Measurements from ENCODE around the gene COG3.
"Not testable (repeated sequence)": the region's sequence is repeated elsewhere in the genome, so short reads cannot be mapped to it uniquely, and the experiment has no call there.

The COG3 gene, protein sequence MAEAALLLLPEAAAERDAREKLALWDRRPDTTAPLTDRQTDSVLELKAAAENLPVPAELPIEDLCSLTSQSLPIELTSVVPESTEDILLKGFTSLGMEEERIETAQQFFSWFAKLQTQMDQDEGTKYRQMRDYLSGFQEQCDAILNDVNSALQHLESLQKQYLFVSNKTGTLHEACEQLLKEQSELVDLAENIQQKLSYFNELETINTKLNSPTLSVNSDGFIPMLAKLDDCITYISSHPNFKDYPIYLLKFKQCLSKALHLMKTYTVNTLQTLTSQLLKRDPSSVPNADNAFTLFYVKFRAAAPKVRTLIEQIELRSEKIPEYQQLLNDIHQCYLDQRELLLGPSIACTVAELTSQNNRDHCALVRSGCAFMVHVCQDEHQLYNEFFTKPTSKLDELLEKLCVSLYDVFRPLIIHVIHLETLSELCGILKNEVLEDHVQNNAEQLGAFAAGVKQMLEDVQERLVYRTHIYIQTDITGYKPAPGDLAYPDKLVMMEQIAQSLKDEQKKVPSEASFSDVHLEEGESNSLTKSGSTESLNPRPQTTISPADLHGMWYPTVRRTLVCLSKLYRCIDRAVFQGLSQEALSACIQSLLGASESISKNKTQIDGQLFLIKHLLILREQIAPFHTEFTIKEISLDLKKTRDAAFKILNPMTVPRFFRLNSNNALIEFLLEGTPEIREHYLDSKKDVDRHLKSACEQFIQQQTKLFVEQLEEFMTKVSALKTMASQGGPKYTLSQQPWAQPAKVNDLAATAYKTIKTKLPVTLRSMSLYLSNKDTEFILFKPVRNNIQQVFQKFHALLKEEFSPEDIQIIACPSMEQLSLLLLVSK
- total RNA-seq, result 67.9 reads per million, percentile 75 among the genes with 10 or more reads in this experiment

DNA sequence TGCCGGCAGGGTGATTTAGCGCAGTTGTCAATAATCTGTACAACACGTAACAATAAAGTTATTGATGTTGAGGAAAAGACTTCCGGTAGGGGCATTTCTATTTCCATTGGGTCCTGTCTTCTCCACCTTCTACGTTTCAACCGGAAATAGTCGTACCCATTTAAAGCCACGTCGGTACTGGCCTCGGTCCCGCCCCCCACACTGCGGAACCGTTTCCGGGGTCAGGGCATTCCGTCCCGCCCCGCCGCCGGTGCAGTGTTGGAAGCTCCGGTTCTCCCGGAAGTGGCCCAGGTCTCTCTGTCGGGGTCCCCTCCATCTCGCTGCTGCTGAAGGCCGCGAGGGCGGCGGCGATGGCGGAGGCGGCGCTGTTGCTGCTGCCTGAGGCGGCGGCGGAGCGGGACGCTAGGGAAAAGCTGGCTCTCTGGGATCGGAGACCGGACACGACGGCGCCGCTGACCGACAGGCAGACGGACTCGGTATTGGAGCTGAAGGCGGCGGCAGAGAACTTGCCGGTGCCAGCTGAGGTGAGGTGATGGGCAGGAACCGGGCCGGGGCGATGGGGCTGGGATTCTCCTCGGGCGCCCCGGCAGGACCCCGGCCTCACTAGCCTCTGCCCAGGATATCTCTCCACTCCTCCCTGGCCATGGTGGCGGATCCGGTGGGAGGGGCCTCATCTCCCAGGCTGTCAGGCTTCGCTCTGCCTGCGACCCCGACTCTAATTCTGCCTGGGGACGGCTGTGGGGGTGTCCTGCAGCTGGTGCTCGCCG, at the start of gene COG3:
TSS of gene COG3 (plus strand) at position 253 of the 767 bp plus-strand sequence. CDS start at position 351, 98 bp downstream.
- peak; percentile 95 for DNase-seq

DNA sequence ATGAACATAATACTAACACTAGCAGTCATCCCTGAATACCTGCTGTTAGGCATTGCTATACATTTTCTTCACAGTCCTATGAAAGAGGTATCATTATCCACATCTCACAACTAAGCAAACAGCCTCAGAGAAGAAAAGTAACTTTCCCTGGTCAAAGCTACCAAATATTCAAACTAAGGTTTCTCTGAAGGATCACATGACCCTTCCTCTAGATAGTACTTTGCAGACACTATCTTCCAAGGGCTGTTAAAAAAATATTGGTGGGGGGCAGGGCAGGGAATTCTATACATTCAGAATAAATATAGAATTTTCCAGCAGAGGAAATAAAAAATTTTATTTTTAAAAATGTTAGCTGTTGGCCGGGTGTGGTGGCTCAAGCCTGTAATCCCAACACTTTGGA, 49.6 kb upstream of the COG3 start:
- no peak for DNase-seq

DNA sequence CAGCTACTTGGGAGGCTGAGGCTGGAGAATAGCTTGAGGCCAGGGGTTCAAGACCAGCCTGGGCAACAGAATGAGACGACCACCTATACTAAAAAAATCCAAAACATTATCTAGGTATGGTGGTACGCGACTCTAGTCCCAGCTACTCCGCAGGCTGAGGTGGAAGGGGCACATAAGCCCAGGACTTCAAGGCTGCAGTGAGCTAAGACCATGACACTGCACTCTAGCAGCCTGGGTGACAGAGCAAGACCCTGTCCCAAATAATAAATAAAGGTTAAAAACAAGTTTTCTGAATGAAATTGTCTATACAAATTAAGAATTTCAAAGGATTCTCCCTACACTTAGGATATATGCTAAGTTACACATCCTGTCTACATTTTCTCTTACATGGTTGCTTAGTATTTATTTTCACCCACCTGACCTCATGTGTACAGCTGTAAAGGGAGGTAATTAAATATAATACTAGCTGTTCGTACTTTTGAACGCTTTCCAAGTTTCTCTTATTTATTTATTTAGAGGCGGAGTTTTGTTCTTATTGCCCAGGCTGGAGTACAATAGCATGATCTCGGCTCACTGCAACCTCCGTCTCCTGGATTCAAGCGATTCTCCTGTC, 48.1 kb upstream of the COG3 start:
- no peak for DNase-seq

DNA sequence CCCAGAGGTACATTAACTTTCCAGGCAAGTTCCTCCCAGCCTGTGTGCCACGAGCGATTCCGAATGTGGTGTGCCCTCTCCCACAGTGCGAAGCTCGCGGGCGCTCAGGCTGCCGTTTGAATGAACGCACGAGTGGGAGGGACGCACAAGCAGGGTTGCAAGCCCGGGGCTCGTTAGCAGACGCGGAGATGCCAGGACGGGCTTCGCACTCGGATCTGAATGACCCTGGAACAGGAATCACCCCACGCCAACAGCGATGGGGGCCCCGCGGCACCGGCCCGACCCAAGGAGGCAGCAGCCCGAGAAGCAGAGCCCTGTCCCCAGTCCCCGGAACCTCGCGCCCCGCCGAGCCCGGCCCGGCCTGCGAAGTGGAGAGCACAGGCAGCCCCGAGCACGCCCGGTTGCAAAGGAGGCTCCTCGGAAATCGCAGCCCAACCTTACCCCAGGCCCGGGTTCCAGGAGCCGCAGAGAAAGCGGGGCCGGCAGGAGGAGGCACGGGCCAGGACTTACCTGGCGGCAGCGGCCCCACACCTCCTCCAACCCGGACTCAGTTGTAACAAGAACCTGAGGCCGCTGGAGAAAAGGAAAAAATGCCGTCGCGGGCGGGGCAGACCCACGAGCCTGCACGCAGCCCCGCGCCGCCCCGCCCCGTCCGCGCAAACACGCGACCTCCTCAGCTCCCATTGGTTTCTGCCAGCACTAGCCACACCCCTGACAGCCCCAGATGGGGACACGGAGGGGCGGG, 46.8 kb upstream of the COG3 start, which contains the start of gene SLC25A30:
TSS of gene SLC25A30 (minus strand) at position 584 of the 745 bp plus-strand sequence. CDS start 6,948 bp downstream, outside the sequence.
- peak; percentile 89 for DNase-seq

DNA sequence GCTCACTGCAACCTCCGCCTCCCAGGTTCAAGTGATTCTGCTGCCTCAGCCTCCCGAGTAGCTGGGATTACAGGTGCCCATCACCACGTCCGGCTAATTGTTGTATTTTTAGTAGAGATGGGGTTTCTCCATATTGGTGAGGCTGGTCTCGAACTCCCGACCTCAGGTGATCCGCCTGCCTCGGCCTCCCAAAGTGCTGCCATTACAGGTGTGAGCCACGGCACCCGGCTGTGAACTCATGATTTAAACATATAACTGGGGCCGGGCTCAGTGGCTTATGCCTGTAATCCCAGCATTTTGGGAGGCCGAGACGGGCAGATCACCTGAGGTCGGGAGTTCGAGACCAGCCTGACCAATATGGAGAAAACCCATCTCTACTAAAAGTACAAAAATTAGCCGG, 45.4 kb upstream of the COG3 start:
- not testable (repeated sequence) for DNase-seq

DNA sequence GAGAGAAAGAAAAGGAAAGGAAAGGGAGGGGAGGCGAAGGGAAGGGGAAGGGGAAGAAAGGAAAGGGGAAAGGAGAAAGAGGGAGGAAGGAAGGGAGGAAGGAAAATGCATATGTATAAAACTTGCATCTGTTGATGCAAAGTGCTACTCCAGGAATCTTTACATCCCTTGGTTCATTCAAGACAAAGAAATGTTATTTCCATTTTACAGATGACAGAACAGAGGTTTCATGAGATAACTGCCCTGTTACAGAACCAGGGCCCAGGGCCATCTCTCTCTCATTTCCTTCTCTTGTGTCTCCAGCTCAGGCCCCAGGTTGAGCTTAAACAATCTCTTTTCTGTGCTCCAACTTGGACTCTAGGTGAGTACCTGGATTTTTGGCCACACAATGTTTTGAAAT, 44.8 kb upstream of the COG3 start:
- no peak for DNase-seq

DNA sequence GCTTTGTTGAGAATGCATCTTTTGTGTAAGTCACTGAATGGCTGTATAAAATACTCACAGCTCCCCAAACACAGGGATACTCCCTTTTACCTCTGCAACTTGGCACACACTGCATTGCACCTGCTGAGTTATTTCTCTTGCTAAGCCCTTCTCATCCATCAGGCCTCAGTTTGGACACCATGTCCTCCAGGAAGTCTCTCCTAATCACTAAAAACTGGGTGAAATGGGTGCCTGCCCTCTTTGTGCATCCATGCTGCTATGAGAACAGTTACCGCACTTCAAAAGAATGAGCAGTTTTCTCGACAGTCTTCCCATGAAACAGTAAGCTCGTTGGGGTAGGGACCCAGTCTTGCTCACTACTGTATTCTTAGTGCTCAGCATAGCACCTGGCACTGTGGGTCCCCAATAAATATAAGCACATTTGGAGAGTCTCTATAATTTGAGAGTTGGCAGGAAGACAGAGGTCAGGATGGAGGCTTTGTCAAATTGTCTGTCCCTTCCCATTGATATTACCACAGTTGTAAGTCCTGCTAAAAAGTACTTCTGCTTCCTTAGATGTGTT, 41.9 kb upstream of the COG3 start:
- DNase-seq, result no peak

DNA sequence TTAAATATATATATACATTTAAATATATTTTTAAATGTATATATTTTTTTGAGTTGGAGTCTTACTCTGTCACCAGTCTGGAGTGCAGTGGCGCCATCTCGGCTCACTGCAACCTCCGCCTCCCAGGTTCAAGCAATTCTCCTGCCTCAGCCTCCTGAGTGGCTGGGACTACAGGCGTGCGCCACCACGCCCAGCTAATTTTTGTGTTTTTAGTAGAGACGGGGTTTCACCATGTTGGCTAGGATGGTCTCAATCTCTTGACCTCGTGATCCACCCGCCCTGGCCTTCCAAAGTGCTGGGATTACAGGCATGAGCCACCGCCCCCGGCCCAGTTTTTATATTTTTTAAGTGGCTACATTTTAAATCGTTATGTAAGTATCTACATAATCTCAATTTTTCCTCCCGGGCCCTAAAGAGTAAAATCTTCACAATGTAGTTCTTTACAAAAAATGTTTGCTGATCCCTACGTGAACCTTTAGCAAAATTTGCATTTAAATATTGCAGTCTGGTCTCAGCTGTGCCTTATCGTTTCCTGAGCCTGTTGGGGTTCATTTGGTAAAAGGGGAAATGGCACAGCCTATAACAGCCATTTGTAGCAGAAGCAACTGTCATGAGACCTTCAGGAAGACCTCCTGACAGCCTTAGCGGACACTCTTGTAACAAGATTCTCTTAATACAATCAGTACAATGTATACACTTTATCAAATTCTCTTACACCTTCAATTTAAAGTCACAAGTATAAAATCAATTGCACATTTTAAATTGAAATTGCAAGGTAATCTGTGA, 38.5 kb upstream of the COG3 start:
- not testable (repeated sequence) for DNase-seq

DNA sequence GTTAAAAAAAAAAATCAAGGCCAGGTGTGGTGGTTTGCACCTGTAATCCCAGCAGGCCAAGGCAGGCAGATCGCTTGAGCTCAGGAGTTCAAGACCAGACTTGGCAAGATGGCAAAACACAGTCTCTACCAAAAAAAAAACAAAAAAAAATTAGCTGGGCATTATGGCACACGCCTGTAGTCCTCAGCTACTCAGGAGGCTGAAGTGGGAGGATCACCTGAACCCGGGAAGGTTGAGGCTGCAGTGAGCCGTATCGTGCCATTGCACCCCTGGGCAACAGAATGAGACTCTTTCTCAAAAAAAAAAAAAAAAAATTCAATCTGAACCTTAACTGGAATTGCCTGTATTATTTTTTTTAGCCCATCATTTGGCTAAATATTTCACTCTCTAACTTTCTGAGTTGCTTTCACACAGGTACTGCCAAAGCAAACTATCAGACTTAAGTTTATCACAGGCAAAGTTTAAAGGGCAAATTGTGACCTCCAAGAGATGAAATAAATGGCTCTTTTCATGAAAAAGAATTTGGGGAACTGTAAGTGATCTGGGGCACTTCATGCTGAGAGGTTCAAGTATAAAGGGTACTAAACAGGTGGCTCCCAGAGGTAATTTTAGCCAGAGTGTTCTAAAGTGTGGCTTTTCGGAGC, 31.9 kb upstream of the COG3 start:
- no peak for DNase-seq

DNA sequence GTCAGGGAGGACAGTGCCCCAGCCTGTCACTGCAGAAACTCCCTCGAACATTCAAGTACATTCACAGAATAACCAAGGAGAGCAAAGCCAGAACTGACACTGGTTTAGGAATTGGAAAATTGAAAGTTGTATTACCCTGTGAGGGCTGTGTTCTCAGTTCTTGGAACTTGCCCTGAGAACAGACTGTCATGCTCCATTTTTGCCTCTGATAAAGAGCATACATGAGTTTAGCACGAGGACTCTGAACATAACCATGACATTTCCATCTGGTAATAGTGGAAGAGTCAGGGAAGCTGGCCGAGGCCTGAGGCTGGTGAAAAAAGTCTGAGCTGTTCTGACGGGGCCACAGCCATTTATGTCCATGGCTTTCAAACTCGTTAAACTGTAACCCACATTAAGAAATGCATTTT, 31.4 kb upstream of the COG3 start:
- DNase-seq, result no peak

DNA sequence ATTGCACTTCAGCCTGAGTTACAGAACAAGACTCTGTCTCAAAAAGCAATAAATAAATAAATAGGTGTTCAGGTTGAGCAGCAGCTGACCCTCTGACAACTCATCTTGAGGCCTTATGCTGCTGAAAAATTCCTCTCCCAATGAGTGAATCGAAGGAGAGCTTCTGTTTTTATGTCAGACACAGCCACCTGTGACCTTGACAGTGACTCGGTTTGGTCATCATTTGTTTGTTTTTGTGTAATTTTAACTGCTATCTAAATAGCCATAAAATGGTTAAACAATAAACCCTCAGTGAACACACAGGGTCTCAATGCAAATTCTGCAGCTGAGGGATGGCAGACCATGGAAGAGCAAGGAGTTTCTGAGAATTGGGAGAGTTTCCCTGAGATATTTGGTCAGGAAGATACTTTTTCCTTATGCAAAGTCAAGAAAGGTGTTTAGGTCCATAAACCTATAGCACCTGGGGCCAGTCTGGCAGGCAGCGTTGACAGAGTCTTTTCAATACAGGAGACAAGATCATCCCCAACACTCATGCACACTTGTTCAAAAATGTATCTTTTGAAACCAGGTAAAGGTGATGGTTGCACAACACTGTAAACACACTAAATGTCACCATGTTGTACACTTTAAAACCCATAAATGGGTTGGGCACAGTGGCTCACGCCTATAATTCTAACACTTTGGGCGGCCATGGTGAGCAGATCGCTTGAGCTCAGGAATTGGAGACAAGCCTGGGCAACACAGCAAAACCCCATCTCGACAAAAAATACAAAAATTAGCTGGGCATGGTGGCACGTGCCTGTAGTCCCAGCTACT, 30.0 kb upstream of the COG3 start:
- DNase-seq, result no peak

DNA sequence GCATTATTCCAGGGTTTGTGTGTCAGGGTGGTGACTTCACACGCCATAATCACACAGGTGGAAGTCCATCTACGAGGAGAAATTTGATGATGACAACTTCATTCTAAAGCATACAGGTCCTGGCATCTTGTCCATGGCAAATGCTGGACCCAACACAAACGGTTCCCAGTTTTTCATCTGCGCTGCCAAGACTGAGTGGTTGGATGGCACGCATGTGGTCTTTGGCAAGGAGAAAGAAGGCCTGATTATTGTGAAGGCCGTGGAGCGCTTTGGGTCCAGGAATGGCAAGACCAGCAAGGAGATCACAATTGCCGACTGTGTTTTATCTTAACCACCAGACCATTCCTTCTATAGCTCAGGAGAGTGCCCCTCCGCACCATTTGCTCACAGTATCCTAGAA, 28.4 kb upstream of the COG3 start:
- no peak for DNase-seq

DNA sequence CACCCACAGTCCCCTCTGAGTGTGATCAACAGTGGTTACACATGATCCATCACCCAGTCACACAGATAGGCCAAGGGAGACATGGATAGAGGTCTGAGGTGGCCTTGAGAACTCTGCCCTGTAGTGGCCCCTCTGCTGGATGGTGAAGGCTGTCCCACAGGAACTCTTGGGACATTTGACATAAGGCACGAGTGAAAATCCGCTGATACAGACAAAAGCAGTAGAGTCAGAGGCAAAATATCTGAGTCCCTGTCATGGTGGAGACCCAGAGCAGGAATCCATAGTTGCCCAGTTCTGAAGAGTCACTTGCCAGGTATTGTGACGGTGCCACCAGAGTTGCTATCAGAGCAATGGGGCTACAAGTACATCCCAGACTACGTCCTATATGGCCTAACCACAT, 27.8 kb upstream of the COG3 start:
- no peak for DNase-seq

DNA sequence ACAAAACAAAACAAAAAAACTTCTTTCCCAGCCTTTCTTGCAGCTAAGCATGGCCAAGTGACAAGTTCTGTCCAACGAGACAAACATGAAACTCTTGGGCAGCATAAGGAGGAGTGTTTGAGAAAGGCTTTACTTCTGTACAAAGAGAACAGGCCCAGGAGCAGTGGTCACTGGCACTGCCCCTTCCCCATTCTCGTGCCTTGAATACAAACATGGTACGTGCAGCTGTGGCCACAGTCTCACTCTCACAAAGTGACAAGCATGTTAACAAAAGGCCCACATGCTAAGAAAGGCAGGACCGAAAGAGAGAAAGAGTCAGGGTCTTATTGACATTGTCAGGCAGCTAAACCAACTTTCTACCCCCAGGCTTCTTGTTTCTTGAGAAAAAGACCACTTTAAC, 26.8 kb upstream of the COG3 start:
- no peak for DNase-seq

DNA sequence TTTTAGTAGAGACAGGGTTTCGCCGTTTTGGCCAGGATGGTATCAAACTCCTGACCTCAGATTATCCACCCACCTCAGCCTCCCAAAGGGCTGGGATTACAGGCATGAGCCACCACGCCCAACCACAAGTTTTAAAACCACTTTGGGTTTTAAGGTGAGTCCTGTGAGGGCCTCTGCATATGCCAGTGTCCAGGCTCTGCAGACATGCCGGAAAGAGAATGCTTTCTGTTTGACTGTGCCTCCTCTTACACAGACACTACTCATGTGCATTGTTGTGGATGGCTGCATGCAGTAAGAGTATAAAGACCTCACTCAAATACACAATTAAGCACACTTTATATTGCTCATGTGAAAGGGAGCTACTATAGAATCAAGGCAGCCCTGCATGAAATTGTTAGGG, 25.7 kb upstream of the COG3 start:
- no peak for DNase-seq

DNA sequence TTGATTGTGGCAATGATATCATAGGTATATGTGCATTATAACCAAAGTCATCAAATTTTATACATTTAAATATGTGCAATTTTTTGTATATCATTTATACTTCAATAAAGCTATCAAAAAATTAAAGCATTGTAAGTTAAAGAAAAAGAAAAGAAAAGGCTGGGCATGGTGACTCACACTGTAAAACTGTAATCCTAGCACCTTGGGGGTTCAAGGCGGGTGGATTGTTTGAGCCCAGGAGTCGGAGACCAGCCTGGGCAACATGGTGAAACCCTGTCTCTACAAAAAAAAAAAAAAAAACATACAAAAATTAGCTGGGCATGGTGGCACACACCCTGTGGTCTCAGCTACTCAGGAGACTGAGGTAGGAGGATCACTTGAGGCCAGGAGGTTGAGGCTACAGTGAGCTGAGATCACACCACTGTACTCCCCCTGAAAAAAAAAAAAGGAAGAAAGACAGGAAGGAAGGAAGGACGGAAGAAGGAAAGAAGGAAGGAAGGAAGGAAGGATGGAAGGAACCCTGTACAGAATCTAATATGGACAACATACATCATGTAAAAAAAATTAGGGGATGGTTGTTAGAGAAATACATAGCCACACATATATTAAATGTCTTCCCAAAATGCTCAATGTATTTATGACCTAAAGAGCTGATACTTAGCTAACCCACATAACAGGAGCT, 24.8 kb upstream of the COG3 start:
- no peak for DNase-seq

DNA sequence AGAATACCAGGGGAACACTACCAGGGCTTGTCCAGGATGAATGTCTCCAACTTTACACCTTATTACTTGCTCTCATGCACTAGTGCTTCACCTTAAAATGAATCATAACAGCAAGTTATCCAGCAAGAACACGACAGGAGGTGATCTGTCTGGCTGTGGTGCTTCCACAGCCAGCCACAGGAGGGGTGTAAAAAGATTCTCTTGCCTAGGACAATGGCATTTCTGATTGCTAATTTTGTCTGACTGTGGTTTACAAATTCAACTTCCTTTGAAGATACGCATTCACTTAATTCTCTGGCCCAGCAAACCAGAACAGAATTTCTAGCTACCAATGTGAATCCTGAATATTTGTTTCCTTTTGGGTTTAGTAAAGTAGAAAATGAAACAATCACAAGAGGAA, 23.1 kb upstream of the COG3 start:
- DNase-seq, result no peak

DNA sequence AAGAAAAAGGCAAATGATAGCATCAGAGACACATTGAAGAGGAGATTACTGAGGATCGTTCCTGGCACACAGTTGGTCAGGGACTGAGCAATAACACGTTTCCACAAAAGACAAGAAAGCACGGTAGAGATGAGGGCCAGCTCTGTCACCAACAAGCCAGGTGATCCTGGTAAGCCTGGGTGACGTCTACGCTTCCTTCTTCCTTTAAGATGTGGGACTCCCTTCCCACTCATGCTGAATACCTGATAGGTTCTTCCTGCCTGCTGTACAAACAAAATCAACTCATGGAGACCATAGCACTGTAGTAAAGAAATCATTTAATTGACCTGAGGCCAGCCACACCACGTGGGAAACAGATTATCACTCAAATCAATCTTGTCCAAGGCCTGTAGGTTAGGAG, 19.7 kb upstream of the COG3 start:
- DNase-seq, result no peak

DNA sequence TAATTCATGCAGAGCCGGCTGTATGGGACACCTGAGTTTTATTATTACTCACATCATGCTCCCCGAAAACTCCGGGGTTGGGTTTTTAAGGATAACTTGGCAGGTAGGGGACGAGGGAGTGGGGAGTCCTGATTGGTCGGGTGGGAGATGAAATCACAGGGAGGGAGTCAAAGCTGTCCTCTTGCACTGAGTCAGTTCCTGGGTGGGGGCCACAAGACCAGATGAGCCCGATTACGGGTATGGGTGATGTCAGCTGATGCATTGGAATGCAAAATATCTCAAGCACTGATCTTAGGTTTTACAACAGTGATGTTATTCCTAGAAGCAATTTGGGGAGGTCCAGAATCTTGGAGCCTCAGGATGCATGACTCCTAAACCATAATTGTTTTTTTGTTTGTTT, 18.6 kb upstream of the COG3 start:
- DNase-seq, result no peak
